Measurements from ENCODE around the gene CELA3A.
"Not testable (repeated sequence)": the region's sequence is repeated elsewhere in the genome, so short reads cannot be mapped to it uniquely, and the experiment has no call there.

DNA sequence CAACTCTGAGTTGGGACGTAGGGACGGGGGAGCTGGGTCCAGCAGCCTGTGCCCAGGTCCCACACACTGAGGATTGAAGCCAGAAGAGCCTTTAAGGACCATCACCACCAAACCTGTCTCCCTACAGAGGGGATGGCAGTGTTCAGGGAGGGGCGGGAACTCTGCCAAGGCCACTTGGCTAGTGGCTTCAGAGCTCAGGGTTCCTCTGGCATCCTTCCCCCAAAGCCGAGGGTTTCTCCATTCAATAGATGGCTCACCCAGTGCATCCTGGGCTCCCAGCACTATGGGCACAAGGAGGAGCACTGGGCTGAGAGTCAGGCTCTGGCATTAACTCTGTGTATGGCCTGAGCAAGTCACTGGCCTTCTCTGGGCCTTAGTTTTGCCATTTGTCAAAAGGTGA lies 20.2 kb upstream of the CELA3A start:
- TF ChIP-seq CTCF (IDR thresholded peaks at IDR 0.05); EP300 (IDR thresholded peaks at IDR 0.05; ENCODE audit: low read depth); POLR2A (IDR thresholded peaks at IDR 0.05): not testable (repeated sequence)
